K562 (cell line): ENCODE results near the gene KRTCAP2. TPM values are rescaled to one million over a fixed set of nuclear protein-coding genes. Genes with fewer than 3 reads are reported as not detected.

Experiments
- DNMT1 ChIP-seq: fragments of 450-650 bp; IDR thresholded peaks from 2 replicates; pipeline ENCODE4 v1.6.1; 2016; ENCODE audit warnings: antibody characterized with exemption, mild to moderate bottlenecking
- ETS2 ChIP-seq: IDR thresholded peaks from 2 replicates; pipeline ENCODE4 v1.6.1; 2016; ENCODE audit warnings: borderline replicate concordance, missing genetic modification characterization, mild to moderate bottlenecking, moderate library complexity, missing compliant biosample characterization; ENCODE audit not compliant: poor library complexity, severe bottlenecking
- HNRNPL ChIP-seq: fragments of 200-400 bp; formaldehyde crosslinking; IDR thresholded peaks from 2 replicates; pipeline ENCODE4 v1.6.1; 2017; ENCODE audit warnings: low read depth, mild to moderate bottlenecking, low read length
- IFI16 ChIP-seq: fragments of 250-450 bp; sonication (Bioruptor Pico); IDR thresholded peaks from 2 replicates; pipeline ENCODE4 v2.1.2; 2022; ENCODE audit warnings: mild to moderate bottlenecking, inconsistent platforms
- NCOR1 ChIP-seq: fragments of 450-650 bp; IDR thresholded peaks from 2 replicates; pipeline ENCODE4 v1.6.1; 2016; ENCODE audit warnings: mild to moderate bottlenecking, moderate library complexity
- PATZ1 ChIP-seq: fragments of 250-450 bp; sonication (Bioruptor Pico); IDR thresholded peaks from 2 replicates; pipeline ENCODE4 v1.5.0; 2020; ENCODE audit warnings: mild to moderate bottlenecking, borderline replicate concordance
- PRMT5 ChIP-seq: sonication (generic); formaldehyde crosslinking; IDR thresholded peaks from 2 replicates; pipeline ENCODE4 v1.5.0; 2020; ENCODE audit warnings: missing genetic modification reagents
- SRSF9 ChIP-seq: fragments of 200-400 bp; formaldehyde crosslinking; IDR thresholded peaks from 2 replicates; pipeline ENCODE4 v1.6.1; 2017; ENCODE audit warnings: low read depth, low read length, borderline replicate concordance
- TEAD1 ChIP-seq, 2 experiments: fragments of 450-650 bp in 1 of 2; sonication (generic) in 1 of 2; formaldehyde crosslinking; IDR thresholded peaks; 2 replicates each; pipeline versions ENCODE4 v1.4.0 to v1.8.0; 2020 to 2022; ENCODE audit warnings: mild to moderate bottlenecking in 2 of 2, missing genetic modification reagents in 1 of 2
- THAP7 ChIP-seq: fragments of 250-450 bp; sonication (Bioruptor Pico); IDR thresholded peaks from 2 replicates; pipeline ENCODE4 v1.5.0; 2021
- U2AF2 ChIP-seq: fragments of 200-400 bp; formaldehyde crosslinking; optimal IDR thresholded peaks from 2 replicates; pipeline ENCODE3; 2017; ENCODE audit warnings: low read depth, mild to moderate bottlenecking, low read length
- XRCC3 ChIP-seq: fragments of 450-650 bp; IDR thresholded peaks from 2 replicates; pipeline ENCODE4 v1.6.1; 2017; ENCODE audit warnings: mild to moderate bottlenecking, moderate library complexity
- YY1 ChIP-seq, 3 experiments: IDR thresholded peaks; 2 replicates each; pipeline ENCODE4 v1.6.1; 2011; ENCODE audit warnings: low read length in 2 of 3, mild to moderate bottlenecking in 2 of 3, moderate library complexity in 2 of 3, borderline replicate concordance in 1 of 3, control low read depth in 1 of 3, low read depth in 1 of 3; ENCODE audit not compliant: insufficient read depth in 3 of 3, insufficient replicate concordance in 2 of 3, control insufficient read depth in 1 of 3, insufficient read length in 1 of 3; ENCODE audit errors: extremely low read depth in 1 of 3
- ZNF165 ChIP-seq: fragments of 250-450 bp; sonication (Bioruptor Pico); IDR thresholded peaks from 2 replicates; pipeline ENCODE4 v1.4.0; 2020; ENCODE audit warnings: borderline replicate concordance
- ZNF280A ChIP-seq: fragments of 450-650 bp; IDR thresholded peaks from 2 replicates; pipeline ENCODE4 v1.6.1; 2018; ENCODE audit warnings: mild to moderate bottlenecking, low read depth; ENCODE audit not compliant: partially characterized antibody
- ZNF431 ChIP-seq: sonication (generic); formaldehyde crosslinking; IDR thresholded peaks from 2 replicates; pipeline ENCODE4 v1.8.0; 2022; ENCODE audit warnings: mild to moderate bottlenecking, missing genetic modification reagents
- ZNF449 ChIP-seq: fragments of 250-450 bp; sonication (Bioruptor Pico); IDR thresholded peaks from 2 replicates; pipeline ENCODE4 v1.8.0; 2022; ENCODE audit warnings: moderate library complexity, mild to moderate bottlenecking, inconsistent platforms
- ZNF639 ChIP-seq, 2 experiments: fragments of 200-800 bp in 1 of 2; sonication (Bioruptor generic) in 1 of 2; sonication (generic) in 1 of 2; formaldehyde crosslinking in 1 of 2; IDR thresholded peaks in 1 of 2; conservative IDR thresholded peaks in 1 of 2; 2 replicates each; pipeline versions ENCODE4 v1.5.0 to v1.6.1; 2016 to 2020; ENCODE audit warnings: missing compliant biosample characterization in 1 of 2, missing genetic modification characterization in 1 of 2, missing genetic modification reagents in 1 of 2
- ZNF778 ChIP-seq: fragments of 450-650 bp; formaldehyde crosslinking; IDR thresholded peaks from 2 replicates; pipeline ENCODE4 v1.4.0; 2020; ENCODE audit warnings: mild to moderate bottlenecking, moderate library complexity
- polyA plus RNA-seq, 8 experiments: library from polyadenylated mRNA; depleted of rRNA in 4 of 8; stranded (reverse) in 5 of 8; unstranded in 3 of 8; fragments of >200 nt; fragmentation: Nextera tagmentation in 2 of 8; fragmentation: Illumina TruSeq in 1 of 8; extraction: Ambion mirVana in 2 of 8; extraction: Trizol in 1 of 8; gene quantifications; 2 replicates each; pipeline versions ENCODE4 v1.2.1 to v1.2.3, GENCODE V29; 2011 to 2014; ENCODE audit warnings: inconsistent platforms in 1 of 8, missing spikeins in 1 of 8
- total RNA-seq, 7 experiments: library from RNA; depleted of rRNA in 6 of 7; stranded (reverse); fragments of >200 nt in 6 of 7; fragmentation: Illumina TruSeq in 2 of 7; extraction: Trizol in 2 of 7; gene quantifications; 2 replicates each; pipeline versions ENCODE4 v1.2.1 to v1.2.3, GENCODE V29; 2011 to 2021; ENCODE audit warnings: low replicate concordance in 1 of 7

Gene KRTCAP2
- total and polyA plus RNA-seq, 9 of the 15 experiments (the other 6 are each of a cell fraction or from before 2014, with no cell fraction given), result 126 to 436 (median 244) TPM

- TF ChIP-seq PRMT5 (CRISPR knock-in tag) (no peak), TEAD1 (CRISPR knock-in tag; IDR thresholded peaks at IDR 0.05) (0 out of 4 replicates have a peak, but pooled peaks of 1 of the 2 experiments have one; percentile 81), IFI16 (no peak), ZNF639 (CRISPR knock-in tag; conservative IDR thresholded peaks at IDR 0.05 in 1 of 2, IDR thresholded peaks at IDR 0.05 in 1 of 2) (peak in 1 of 2 experiments; percentile 27; a peak in 2 of 4 replicates), ZNF449 (CRISPR knock-in tag) (no peak), SRSF9 (no peak), NCOR1 (peak; percentile 52; the same call in 1 of the 2 replicates), PATZ1 (CRISPR knock-in tag) (no peak), ZNF431 (CRISPR knock-in tag) (0 out of 2 replicates have a peak, but pooled peaks have one; percentile 9), ETS2 (tag) (no peak), U2AF2 (no peak), ZNF778 (CRISPR knock-in tag) (no peak), DNMT1 (no peak), ZNF165 (CRISPR knock-in tag) (no peak), XRCC3 (no peak), ZNF280A (no peak), HNRNPL (no peak), YY1 (IDR thresholded peaks at IDR 0.05; ENCODE audit: borderline replicate concordance in 1 of 3, control insufficient read depth in 1 of 3, extremely low read depth in 1 of 3, insufficient read depth in 3 of 3, insufficient read length in 1 of 3, insufficient replicate concordance in 2 of 3, low read depth in 1 of 3, low read length in 2 of 3) (peak; percentile 8 to 82 (median 23)), THAP7 (CRISPR knock-in tag) (no peak)
Observed at GRCh38 chr1:155193275-155193990, 20.3 kb upstream of the KRTCAP2 start (continued).
